GM12878 (cell line): Measurements from ENCODE around the gene ZSCAN23.

Experiments
- DPF2 ChIP-seq: fragments of 450-650 bp; IDR thresholded peaks from 2 replicates; pipeline ENCODE4 v1.6.1; 2017; ENCODE audit warnings: mild to moderate bottlenecking
- EP300 ChIP-seq, 2 experiments: fragments of 150-350 bp in 1 of 2; IDR thresholded peaks; 2 replicates each; pipeline ENCODE4 v1.6.1; 2011 to 2012; ENCODE audit warnings: low read depth in 2 of 2, low read length in 2 of 2, borderline replicate concordance in 1 of 2, improper control_type of control experiment in 1 of 2, inconsistent platforms in 1 of 2; ENCODE audit not compliant: control insufficient read depth in 1 of 2
- POLR2A ChIP-seq: IDR thresholded peaks from 2 replicates; pipeline ENCODE4 v1.6.1; 2011; ENCODE audit warnings: low read depth, mild to moderate bottlenecking, low read length
- ZZZ3 ChIP-seq: IDR thresholded peaks from 2 replicates; pipeline ENCODE4 v1.6.1; 2011; ENCODE audit warnings: low read depth; ENCODE audit not compliant: control insufficient read depth, insufficient read length
- TF ChIP-seq, protein P1 (sequence below), 3 experiments: IDR thresholded peaks in 2 of 3; conservative IDR thresholded peaks in 1 of 3; 2 replicates each; pipeline ENCODE4 v1.5.1; 2011; ENCODE audit warnings: low read depth in 3 of 3, low read length in 3 of 3, mild to moderate bottlenecking in 3 of 3, control low read depth in 2 of 3, moderate library complexity in 2 of 3, inconsistent platforms in 1 of 3, mixed read lengths in 1 of 3; ENCODE audit not compliant: control insufficient read depth in 2 of 3, insufficient read depth in 1 of 3; ENCODE audit errors: extremely low read depth in 1 of 3

DNA sequence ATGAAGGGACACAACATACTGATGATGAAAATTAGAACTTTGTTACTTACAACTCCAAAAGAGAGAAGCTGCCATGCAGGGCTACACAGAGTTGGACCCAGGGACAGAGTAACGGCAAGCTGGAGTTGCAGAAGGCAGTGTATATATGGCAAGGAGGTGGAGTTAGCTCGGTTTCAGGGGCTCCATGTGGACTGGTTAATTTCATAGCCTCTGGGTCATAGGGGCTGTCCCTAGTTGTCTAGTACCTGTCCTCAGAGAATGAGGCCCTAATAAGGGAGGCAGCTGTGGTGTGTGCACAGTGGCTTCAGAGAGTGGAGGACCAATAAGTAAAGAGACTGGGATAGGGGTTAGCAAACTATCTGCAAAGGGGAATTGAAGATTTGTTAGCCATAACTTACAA lies 35.9 kb downstream of the ZSCAN23 start:
- TF ChIP-seq ZZZ3 (no peak), EP300 (IDR thresholded peaks at IDR 0.05; ENCODE audit: borderline replicate concordance in 1 of 2, control insufficient read depth in 1 of 2, low read depth in 2 of 2, low read length in 2 of 2) (no peak), POLR2A (no peak), DPF2 (no peak)
- TF ChIP-seq, protein P1, sequence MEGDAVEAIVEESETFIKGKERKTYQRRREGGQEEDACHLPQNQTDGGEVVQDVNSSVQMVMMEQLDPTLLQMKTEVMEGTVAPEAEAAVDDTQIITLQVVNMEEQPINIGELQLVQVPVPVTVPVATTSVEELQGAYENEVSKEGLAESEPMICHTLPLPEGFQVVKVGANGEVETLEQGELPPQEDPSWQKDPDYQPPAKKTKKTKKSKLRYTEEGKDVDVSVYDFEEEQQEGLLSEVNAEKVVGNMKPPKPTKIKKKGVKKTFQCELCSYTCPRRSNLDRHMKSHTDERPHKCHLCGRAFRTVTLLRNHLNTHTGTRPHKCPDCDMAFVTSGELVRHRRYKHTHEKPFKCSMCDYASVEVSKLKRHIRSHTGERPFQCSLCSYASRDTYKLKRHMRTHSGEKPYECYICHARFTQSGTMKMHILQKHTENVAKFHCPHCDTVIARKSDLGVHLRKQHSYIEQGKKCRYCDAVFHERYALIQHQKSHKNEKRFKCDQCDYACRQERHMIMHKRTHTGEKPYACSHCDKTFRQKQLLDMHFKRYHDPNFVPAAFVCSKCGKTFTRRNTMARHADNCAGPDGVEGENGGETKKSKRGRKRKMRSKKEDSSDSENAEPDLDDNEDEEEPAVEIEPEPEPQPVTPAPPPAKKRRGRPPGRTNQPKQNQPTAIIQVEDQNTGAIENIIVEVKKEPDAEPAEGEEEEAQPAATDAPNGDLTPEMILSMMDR (IDR thresholded peaks at IDR 0.05 in 2 of 3, conservative IDR thresholded peaks at IDR 0.05 in 1 of 3; ENCODE audit: control insufficient read depth in 2 of 3, extremely low read depth in 1 of 3, insufficient read depth in 1 of 3, low read depth in 3 of 3, low read length in 3 of 3): no peak
